ENCODE data around the gene PHACTR1.

The PHACTR1 gene

DNA sequence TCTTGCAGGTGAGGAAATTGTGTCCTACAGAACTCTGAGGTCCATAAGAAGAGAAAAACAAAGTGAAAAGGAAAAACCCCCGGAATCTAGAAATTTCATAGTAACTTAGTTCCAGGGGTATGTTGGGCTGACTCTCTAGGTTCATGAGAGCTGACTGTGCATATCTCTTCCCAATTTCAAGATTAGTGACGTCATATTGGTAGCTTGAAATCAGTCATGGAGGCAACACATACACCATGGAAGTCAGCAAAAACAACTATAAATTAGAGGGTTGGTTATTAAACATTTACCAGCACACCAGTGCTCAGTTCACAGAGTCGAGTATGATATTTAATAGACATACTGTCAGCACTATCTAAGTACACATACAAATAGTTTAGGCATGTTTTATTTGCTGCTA, 49.8 kb downstream of the PHACTR1 start:
- no peak overlapping the region for H3K9ac ChIP-seq
- H3K4me2 ChIP-seq: no peak overlapping the region
- no peaks in the 10 kb centered on the region for H3K4me1 ChIP-seq
- H3K9me3 ChIP-seq: no peaks in the 10 kb centered on the region
- no peaks in the 10 kb centered on the region for H3K36me3 ChIP-seq
- H4K20me1 ChIP-seq: no peaks in the 10 kb centered on the region
- H3K27ac ChIP-seq: no peak overlapping the region
- H3K27me3 ChIP-seq: no peaks in the 10 kb centered on the region
- H3K4me3 ChIP-seq: no peak overlapping the region
- no peak for TF ChIP-seq Cebpa-rat (IDR thresholded peaks at IDR 0.05)

DNA sequence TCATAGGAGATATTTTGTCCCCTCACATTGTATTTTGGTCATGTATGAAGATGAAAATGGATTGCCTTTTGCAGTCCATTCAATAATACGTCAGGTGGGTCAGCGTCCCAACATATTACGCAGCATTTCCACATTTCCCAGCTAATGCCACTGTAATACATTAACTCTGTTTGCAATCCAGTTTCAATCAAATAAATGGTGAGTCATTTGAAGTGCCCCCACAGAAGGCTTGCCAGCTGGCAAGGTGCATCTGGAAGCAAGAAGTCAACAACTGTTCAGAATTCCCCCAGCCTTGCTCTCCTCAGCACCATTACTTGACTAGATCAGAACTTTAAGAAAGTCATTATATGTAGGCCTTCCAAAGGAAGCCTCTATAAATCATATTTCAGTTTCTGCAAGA, 50.4 kb downstream of the PHACTR1 start:
- Histone ChIP-seq H3K9me3 (no peaks in the 10 kb centered on the region), H3K27ac (no peak overlapping the region), H4K20me1 (no peaks in the 10 kb centered on the region), H3K4me3 (no peak overlapping the region), H3K27me3 (no peaks in the 10 kb centered on the region), H3K9ac (no peak overlapping the region), H3K4me1 (no peaks in the 10 kb centered on the region), H3K36me3 (no peaks in the 10 kb centered on the region), H3K4me2 (no peak overlapping the region)
- no peak for TF ChIP-seq Cebpa-rat (IDR thresholded peaks at IDR 0.05)

DNA sequence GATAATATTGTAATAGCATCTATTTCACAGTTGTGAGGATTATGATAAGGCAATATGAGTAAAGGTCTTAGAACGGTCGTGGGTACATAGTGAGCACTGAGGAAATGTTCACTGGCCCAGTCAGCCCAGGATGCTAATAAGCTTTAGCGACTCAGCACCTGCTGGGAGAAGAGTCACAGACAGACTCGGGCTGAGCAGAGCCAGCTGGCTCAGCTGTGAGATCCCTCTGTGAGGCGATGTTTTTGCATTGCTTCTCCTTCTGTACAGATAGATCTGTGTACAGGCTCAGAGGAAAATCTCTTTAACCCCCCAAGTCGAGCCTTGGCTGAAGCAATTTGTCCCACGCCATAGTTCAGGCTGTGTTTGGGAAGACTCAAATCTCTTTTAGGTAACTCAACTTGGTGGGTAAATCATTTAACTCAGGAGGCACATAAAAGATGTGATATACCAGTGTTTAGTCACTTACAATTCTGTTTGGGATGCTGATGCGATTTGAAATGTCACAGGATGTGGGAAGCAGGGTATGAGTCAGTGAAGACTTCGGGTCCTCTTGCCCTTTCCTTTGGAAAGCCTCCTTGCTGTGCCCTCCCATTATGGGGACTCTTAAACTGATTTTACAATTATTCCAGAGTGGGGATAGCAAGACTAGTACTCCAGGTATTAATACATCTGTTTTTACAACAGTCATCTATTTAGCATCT, 53.1 kb downstream of the PHACTR1 start:
- TF ChIP-seq Cebpa-rat (IDR thresholded peaks at IDR 0.05): no peak
- H3K27me3 ChIP-seq: no peaks in the 10 kb centered on the region
- no peaks in the 10 kb centered on the region for H3K9me3 ChIP-seq
- no peak overlapping the region for H3K9ac ChIP-seq
- no peak overlapping the region for H3K27ac ChIP-seq
- H3K4me1 ChIP-seq: no peaks in the 10 kb centered on the region
- H3K36me3 ChIP-seq: no peaks in the 10 kb centered on the region
- no peak overlapping the region for H3K4me2 ChIP-seq
- no peaks in the 10 kb centered on the region for H4K20me1 ChIP-seq
- no peak overlapping the region for H3K4me3 ChIP-seq

DNA sequence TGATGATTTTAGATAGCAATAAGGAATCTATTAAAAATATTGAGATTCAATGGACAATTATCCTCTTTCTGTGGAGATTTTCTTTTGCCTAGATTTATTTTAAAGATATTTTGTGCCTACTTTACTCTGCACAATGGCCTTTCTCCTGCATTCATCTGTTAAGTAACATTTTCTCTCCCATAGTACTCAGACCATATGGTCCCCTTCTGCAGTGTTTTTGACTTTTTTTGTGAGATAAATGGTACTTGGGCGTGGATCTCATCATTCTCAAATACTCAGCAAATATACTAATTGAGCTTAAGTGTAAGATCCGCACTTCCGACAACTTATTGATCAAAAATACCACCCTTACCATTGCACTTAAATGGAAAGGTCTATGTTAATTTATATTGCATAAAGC, 55.8 kb downstream of the PHACTR1 start:
- H4K20me1 ChIP-seq: no peaks in the 10 kb centered on the region
- no peak overlapping the region for H3K9ac ChIP-seq
- no peaks in the 10 kb centered on the region for H3K9me3 ChIP-seq
- H3K27me3 ChIP-seq: no peaks in the 10 kb centered on the region
- no peak overlapping the region for H3K4me3 ChIP-seq
- H3K4me2 ChIP-seq: no peak overlapping the region
- H3K36me3 ChIP-seq: no peaks in the 10 kb centered on the region
- no peak for TF ChIP-seq Cebpa-rat (IDR thresholded peaks at IDR 0.05)
- H3K4me1 ChIP-seq: no peaks in the 10 kb centered on the region
- H3K27ac ChIP-seq: no peak overlapping the region

DNA sequence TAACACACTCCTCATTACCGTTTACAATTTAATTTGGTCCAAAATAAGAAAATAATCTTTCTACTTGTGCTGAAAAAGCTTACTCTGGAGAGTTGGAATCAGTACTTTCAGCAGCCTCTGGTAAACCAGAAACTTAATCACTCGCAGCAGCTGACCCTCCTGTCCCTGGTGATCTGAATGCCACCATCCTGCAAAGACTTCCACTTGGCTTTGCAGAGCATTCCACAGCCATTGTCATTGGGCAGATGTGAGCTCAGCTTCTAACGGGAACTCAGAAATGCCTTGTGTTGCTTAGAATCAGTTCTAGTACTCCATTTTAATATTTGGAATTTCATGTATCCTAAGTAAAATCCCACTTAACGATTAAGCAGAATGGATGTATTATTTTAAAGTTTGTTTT, 59.7 kb downstream of the PHACTR1 start:
- H3K9me3 ChIP-seq: no peaks in the 10 kb centered on the region
- no peaks in the 10 kb centered on the region for H3K27me3 ChIP-seq
- H3K36me3 ChIP-seq: no peaks in the 10 kb centered on the region
- H3K4me1 ChIP-seq: no peaks in the 10 kb centered on the region
- no peak overlapping the region for H3K9ac ChIP-seq
- no peak overlapping the region for H3K4me3 ChIP-seq
- no peaks in the 10 kb centered on the region for H4K20me1 ChIP-seq
- H3K27ac ChIP-seq: no peak overlapping the region
- TF ChIP-seq Cebpa-rat (IDR thresholded peaks at IDR 0.05): no peak
- no peak overlapping the region for H3K4me2 ChIP-seq

DNA sequence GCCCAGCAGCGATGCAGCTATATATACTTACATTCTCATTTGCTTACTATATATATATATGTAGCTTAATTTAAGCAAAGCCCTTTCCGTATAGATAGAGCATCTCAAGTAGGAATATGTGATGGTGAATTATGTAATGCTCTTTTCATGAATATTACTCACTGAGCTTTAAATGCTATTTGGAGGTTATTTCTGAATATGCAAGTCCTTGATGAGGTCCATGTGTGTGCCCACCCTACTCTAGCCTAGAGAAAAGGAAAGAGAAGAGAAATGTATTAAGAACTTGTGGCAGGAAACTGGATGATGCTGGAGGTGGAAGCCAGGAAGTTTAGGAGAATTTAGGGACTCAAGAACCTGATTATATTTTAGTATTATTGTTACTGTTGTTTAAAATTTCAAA, 63.2 kb downstream of the PHACTR1 start:
- Histone ChIP-seq H3K27ac (no peak overlapping the region), H3K36me3 (no peaks in the 10 kb centered on the region), H3K9ac (no peak overlapping the region), H3K27me3 (no peaks in the 10 kb centered on the region), H3K4me2 (no peak overlapping the region), H3K9me3 (no peaks in the 10 kb centered on the region), H3K4me1 (no peaks in the 10 kb centered on the region), H3K4me3 (no peak overlapping the region), H4K20me1 (no peaks in the 10 kb centered on the region)
- no peak for TF ChIP-seq Cebpa-rat (IDR thresholded peaks at IDR 0.05)

DNA sequence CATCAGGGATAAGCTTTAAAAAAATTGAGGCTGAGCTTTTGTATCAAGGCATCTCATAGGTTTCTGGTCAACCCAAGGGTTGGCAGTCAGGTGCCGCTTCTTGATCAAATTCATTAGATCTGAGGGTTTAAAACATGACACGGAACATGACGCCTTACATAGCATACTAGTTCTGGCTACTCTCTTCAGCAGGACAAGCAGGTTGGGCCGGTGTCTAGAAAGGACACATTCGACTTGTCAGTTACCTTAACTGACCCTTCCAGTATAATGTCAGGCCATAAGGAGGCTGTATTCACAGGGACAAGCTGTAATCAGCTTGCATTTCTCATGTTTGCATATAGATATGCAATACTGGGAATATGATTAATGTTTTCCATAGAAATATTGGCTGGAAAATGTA, 65.6 kb downstream of the PHACTR1 start:
- no peak overlapping the region for H3K27ac ChIP-seq
- no peaks in the 10 kb centered on the region for H3K4me1 ChIP-seq
- TF ChIP-seq Cebpa-rat (IDR thresholded peaks at IDR 0.05): no peak
- H3K4me3 ChIP-seq: no peak overlapping the region
- H3K36me3 ChIP-seq: no peaks in the 10 kb centered on the region
- no peaks in the 10 kb centered on the region for H3K27me3 ChIP-seq
- no peak overlapping the region for H3K9ac ChIP-seq
- H3K4me2 ChIP-seq: no peak overlapping the region
- H3K9me3 ChIP-seq: no peaks in the 10 kb centered on the region
- H4K20me1 ChIP-seq: no peaks in the 10 kb centered on the region

DNA sequence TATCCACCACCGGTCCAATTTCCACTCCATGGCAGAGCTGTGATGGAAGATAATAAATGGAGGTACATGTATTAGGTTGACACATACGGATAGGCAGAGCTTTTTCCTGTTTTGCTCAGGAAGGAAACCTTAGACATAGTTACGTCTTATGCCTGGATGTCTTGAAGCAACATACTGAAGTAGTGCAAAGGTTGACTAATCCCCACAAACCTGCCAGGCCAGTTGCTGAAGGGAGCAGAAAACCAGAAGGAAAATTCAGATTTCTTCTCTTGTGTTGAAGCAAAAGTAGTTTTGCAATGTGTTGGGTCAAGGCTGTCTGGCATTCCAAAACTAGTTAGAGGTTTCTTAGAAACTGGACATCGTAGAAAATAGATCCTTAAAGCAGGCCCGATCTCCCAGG, 68.7 kb downstream of the PHACTR1 start:
- no peak for TF ChIP-seq Cebpa-rat (IDR thresholded peaks at IDR 0.05)
- H3K4me1 ChIP-seq: no peaks in the 10 kb centered on the region
- H3K9ac ChIP-seq: no peak overlapping the region
- no peaks in the 10 kb centered on the region for H3K36me3 ChIP-seq
- no peaks in the 10 kb centered on the region for H3K27me3 ChIP-seq
- no peaks in the 10 kb centered on the region for H4K20me1 ChIP-seq
- H3K9me3 ChIP-seq: no peaks in the 10 kb centered on the region
- H3K4me3 ChIP-seq: no peak overlapping the region
- no peak overlapping the region for H3K27ac ChIP-seq
- no peak overlapping the region for H3K4me2 ChIP-seq

DNA sequence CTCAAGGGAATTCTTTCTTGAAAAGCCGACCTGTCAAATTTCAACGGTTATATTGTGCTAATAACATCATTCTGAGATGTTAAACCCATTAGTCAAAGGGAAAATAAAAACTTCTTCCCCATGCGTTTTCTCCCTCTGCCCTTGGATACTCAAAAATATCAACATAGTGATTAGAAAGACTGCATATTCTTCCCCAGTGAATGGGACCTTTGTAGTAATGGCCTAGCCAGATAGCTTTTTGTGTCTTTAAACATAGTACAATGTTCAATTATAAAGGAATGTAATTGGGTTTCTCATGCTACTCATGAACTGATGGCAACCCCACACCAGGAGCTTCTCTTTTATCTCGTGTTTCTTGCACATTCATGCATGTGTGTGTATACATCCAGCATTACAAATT, 69.4 kb downstream of the PHACTR1 start:
- Histone ChIP-seq H3K4me1 (no peaks in the 10 kb centered on the region), H3K4me3 (no peak overlapping the region), H3K9ac (no peak overlapping the region), H4K20me1 (no peaks in the 10 kb centered on the region), H3K9me3 (no peaks in the 10 kb centered on the region), H3K27ac (no peak overlapping the region), H3K27me3 (no peaks in the 10 kb centered on the region), H3K4me2 (no peak overlapping the region), H3K36me3 (no peaks in the 10 kb centered on the region)
- no peak for TF ChIP-seq Cebpa-rat (IDR thresholded peaks at IDR 0.05)

DNA sequence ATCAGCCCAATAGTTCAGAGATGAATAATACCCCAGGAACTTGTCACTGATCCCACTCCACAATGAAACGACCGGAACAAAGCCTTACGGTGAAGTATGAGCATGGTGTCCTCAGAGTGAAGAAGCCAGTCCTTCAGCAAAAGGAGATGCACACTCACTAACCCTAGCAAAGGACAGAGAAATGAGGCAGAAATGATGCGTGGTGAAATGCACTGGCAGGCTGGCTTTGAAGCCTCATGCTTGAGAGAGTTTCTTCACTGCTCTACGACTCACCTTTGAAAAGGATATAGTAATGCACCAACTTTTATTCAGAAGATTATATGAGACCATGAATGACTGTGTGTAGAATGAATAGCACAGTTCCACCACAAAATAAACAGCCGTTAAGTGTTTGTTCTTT, 74.8 kb downstream of the PHACTR1 start:
- H3K9me3 ChIP-seq: no peaks in the 10 kb centered on the region
- H3K36me3 ChIP-seq: no peaks in the 10 kb centered on the region
- H3K4me3 ChIP-seq: no peak overlapping the region
- no peak overlapping the region for H3K4me2 ChIP-seq
- no peaks in the 10 kb centered on the region for H3K27me3 ChIP-seq
- H3K4me1 ChIP-seq: no peaks in the 10 kb centered on the region
- no peak overlapping the region for H3K27ac ChIP-seq
- no peak for TF ChIP-seq Cebpa-rat (IDR thresholded peaks at IDR 0.05)
- H4K20me1 ChIP-seq: no peaks in the 10 kb centered on the region
- H3K9ac ChIP-seq: no peak overlapping the region

DNA sequence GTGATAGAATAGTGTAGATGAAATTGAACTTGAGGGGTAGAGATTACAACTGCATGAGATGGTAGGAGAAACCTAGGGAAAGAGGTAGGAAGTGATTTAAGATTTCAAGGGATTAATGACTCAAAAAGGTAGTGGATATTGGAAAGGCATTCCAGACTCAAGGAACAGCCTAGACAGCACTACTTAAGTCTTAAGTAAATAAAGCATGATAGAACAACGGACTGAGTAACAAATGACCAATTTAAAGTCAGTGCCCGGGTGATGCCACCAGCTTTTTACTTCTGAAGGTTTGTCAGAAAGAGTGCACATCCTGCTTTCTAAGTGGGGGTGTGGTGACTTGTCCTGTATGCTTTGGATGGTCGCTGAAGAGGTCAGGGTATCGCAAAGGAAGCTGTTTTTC, 81.8 kb downstream of the PHACTR1 start:
- no peak overlapping the region for H3K4me3 ChIP-seq
- no peak for TF ChIP-seq Cebpa-rat (IDR thresholded peaks at IDR 0.05)

More for the DNA sequence above, 81.8 kb downstream of the PHACTR1 start:
- Histone ChIP-seq H3K36me3 (no peaks in the 10 kb centered on the region), H3K27ac (no peak overlapping the region), H3K4me2 (no peak overlapping the region), H3K4me1 (no peaks in the 10 kb centered on the region), H3K27me3 (no peaks in the 10 kb centered on the region), H4K20me1 (no peaks in the 10 kb centered on the region), H3K9me3 (no peaks in the 10 kb centered on the region), H3K9ac (no peak overlapping the region)
